Activated CD4-positive, alpha-beta T cell treated with anti-CD3 and anti-CD28 coated beads, Interleukin-2, amount 50 U/mL, for 4 hours (primary cell): Measurements from ENCODE around the gene MSANTD4.
"Not testable (repeated sequence)": the region's sequence is repeated elsewhere in the genome, so short reads cannot be mapped to it uniquely, and the experiment has no call there.

Source experiments
- DNase-seq, 2 experiments: peaks; one replicate each; pipeline ENCODE4 v3.0.0-alpha.2; 2020

The MSANTD4 gene

GRCh38 chr11:106012744-106013143 lies 9.3 kb downstream of the MSANTD4 start:
- DNase-seq = no peak

GRCh38 chr11:106011481-106011880 lies 10.6 kb downstream of the MSANTD4 start:
- DNase-seq = no peak

- not testable (repeated sequence) for DNase-seq
Observed at GRCh38 chr11:106003094-106003493, 18.9 kb downstream of the MSANTD4 start.

GRCh38 chr11:106001304-106002012 lies 20.6 kb downstream of the MSANTD4 start:
- DNase-seq = no peak

GRCh38 chr11:105991888-105992287 lies 30.2 kb downstream of the MSANTD4 start:
- DNase-seq = no peak

GRCh38 chr11:105989124-105989523 lies 32.9 kb downstream of the MSANTD4 start:
- no peak for DNase-seq

GRCh38 chr11:105988197-105988596 lies 33.8 kb downstream of the MSANTD4 start:
- DNase-seq = no peak

GRCh38 chr11:105986554-105986953 lies 35.5 kb downstream of the MSANTD4 start:
- DNase-seq = no peak

- DNase-seq = no peak
Observed at GRCh38 chr11:105979997-105980703, 41.9 kb downstream of the MSANTD4 start.

- no peak for DNase-seq
Observed at GRCh38 chr11:105975128-105975527, 46.9 kb downstream of the MSANTD4 start.

GRCh38 chr11:105969756-105970155 lies 52.3 kb downstream of the MSANTD4 start:
- no peak for DNase-seq

GRCh38 chr11:105968021-105968697 lies 53.9 kb downstream of the MSANTD4 start:
- DNase-seq = no peak

- no peak for DNase-seq
Observed at GRCh38 chr11:105960252-105961245, 61.5 kb downstream of the MSANTD4 start.
